ENCODE results near the gene CD9.

DNA sequence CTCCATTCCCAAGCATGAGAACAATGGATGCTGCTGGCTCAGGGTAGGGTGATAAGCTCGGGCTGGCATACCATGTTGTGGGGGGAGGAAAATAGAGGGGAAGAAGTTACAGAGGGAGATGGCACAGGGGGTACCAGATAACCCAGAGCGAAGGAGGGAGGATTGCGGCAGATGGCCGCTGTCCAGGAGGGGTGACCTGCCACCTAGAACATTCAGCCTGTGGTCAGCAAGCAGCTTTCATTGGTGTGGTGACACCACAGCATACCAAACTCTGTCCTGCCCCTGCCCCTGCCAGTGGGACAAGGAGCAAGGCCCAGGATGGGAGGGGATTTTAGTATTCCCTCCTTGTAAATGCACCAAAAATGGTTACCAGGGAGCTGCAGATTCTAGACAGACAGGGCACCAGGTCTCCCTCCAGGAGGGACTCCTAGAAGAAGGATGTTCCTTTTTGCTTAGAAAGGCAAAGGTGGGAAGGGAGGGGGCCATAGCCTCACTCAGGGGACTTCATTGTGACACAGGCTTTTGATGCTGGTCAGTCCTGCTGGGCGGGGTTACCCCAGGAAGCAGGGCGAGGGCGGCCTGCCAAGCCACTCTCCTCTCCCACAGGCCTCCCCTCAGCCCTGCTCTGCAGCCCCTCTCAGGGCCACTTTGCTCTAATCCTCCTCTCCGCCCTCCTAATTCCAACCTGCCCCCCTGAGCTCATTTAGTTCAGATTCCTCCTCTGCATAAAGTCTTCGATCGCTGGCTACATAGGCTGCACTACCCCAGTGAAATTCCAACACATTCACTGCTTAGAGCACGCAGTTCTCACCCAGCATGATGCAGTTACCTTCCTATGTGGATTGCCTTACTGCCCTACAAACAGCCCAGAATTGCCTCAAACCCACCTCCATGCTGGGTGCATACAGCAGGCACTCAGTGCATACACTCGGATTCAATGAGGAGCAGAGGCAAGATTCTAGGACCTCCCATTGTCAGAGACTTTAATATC, 74.3 kb downstream of the CD9 start:
- TF ChIP-seq, protein P1, sequence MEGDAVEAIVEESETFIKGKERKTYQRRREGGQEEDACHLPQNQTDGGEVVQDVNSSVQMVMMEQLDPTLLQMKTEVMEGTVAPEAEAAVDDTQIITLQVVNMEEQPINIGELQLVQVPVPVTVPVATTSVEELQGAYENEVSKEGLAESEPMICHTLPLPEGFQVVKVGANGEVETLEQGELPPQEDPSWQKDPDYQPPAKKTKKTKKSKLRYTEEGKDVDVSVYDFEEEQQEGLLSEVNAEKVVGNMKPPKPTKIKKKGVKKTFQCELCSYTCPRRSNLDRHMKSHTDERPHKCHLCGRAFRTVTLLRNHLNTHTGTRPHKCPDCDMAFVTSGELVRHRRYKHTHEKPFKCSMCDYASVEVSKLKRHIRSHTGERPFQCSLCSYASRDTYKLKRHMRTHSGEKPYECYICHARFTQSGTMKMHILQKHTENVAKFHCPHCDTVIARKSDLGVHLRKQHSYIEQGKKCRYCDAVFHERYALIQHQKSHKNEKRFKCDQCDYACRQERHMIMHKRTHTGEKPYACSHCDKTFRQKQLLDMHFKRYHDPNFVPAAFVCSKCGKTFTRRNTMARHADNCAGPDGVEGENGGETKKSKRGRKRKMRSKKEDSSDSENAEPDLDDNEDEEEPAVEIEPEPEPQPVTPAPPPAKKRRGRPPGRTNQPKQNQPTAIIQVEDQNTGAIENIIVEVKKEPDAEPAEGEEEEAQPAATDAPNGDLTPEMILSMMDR (conservative IDR thresholded peaks at IDR 0.05): no peak
- TF ChIP-seq ZFX (IDR thresholded peaks at IDR 0.05): no peak
